HG02852 (cell line): Measurements from ENCODE around the gene NR5A2.

ENCODE experiments used
- ATAC-seq: cut with Tn5 transposase; IDR thresholded peaks from one replicate; pipeline ENCODE4 v1.9.1; 2021; ENCODE audit warnings: mild to moderate bottlenecking, moderate library complexity; ENCODE audit not compliant: unreplicated experiment

Gene NR5A2

DNA sequence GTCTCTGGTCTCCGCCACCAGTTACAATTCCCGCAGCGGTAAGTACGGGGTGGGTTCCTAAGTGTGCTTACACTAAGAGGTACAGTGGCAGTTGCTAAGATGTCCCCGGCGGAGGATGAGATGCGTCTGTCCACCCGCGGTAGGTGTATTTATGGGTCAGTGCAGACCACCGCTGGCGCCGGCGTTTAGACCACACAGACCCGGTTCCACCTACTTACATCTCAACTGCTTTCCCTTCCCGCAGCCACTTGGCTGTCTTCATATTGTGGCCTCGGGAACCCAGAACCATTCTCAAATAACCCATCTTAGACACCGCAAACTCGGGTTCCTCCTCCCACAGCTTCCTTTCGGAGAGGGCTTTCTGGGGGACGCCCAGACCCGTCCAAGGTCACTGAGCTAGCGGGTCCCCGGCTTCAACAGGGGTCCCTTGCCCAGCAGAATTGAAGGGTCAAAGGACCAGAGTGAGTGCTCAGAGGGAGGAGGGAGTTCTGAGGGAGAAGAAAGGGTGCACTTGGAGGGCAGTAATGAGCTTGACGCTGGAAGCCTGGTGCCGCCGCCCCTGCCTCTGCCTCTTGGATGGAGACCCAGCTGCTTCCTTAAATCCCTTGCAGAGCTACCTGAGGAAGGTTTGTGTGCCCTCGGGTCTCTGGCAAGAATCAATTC is 8.6 kb downstream of the NR5A2 start:
- no peak for ATAC-seq

DNA sequence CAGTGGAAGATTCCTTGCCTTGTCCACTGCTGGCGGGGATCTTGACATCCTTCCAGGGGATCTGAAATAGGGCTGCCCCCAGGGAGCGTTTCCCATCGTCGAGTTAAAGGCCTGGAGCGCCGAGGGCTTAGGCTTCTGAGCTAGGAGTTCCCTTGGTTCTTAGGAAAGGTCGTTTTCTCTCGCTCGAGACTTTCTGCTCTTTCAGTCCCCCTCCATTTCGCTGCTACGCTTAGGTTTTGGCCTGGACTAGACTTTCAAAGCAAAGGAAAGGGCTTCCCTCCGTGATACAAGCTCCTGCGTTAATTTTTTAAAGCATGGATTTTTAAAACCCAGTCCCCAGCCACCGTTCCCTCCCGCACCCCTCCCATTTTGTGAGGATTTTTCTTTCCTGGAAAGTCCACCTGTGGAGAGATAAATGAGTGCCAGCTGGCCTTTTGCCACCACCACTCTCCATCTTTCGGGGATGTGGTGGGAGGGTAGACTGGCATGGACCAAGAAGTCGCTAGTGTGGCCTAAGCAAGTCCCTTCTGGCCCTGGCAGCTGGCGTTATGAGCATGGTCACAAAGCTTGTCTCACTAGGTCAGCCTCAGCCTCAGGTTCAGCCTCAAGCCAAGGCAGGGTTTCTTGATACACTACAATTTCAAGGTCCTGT is 9.2 kb downstream of the NR5A2 start:
- no peak for ATAC-seq

DNA sequence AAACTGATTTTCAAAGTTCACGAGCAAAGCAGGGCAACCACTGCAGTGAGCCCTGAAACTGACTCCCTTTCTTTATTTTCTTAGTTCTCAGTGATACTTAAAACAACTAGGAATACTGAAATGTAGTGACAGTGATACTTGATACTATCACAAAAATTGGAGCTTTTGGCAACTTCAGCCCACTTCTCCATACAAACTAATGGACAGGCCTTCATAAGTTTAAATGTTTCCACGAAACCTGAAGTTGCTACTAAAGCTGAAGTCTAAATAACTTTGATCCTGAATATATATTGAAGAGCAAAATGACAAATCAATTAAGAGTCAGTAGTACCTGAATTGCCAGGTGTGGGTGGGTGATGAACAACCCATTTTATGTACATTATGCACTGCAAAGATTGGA is 10.0 kb downstream of the NR5A2 start:
- ATAC-seq, result no peak

DNA sequence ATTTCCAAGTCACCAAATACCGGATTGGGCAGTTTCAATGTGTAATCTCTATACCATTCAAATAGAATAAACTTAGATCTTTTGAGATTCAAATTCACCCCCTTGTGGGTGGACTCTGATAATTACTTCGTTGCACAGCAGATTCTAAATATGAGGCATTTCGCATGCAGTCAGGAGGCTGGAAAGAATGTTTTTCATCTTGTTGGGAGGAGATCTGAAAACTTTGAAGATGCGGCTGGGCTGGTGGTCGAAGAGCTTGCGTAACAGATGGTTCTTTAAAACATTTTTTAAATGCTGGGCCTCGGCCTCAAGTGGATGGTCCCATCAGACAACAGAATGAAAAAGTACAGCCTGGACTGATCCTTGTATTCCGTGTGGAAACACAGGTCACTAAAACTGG is 10.4 kb downstream of the NR5A2 start:
- ATAC-seq, result no peak

- ATAC-seq, result no peak
These were observed 10.9 kb downstream of the NR5A2 start for GRCh38 chr1:200038325-200038980.

- ATAC-seq, result no peak
These were observed 11.7 kb downstream of the NR5A2 start for GRCh38 chr1:200038981-200039848.

- ATAC-seq, result no peak
These were observed 12.5 kb downstream of the NR5A2 start for GRCh38 chr1:200039849-200040474.

DNA sequence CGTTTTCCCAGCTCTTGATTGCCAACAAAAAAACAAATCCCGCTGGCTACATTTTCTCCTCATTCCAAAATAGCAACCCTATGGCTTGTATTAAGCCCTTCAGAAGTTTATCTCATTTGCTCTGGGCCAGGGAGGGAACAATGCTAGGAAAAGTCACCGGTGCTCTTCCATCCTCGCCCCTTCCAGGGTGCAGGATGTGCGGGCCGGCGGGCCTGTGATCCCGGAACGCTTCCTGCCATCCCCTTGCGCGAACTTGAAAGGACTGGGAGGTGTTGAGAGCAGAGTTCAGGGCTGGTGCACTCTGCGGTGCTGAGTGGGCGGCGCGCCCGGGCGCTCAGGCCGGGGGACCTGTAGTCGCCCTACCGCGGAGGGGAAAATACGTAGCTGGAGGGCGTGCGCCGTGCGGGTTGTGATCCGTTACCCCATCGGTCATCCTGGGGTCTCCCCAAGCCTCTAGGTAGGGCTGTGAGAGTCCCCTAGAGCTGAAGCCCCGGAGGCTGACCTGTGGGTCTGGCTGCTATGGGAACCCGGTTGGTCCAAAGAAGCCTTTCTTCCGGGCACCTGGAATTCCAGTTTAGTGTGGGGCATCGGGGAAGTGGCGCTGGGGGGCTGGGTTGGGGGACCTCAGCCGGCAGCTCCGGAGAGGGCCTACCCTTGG is 13.1 kb downstream of the NR5A2 start:
- ATAC-seq, result no peak

DNA sequence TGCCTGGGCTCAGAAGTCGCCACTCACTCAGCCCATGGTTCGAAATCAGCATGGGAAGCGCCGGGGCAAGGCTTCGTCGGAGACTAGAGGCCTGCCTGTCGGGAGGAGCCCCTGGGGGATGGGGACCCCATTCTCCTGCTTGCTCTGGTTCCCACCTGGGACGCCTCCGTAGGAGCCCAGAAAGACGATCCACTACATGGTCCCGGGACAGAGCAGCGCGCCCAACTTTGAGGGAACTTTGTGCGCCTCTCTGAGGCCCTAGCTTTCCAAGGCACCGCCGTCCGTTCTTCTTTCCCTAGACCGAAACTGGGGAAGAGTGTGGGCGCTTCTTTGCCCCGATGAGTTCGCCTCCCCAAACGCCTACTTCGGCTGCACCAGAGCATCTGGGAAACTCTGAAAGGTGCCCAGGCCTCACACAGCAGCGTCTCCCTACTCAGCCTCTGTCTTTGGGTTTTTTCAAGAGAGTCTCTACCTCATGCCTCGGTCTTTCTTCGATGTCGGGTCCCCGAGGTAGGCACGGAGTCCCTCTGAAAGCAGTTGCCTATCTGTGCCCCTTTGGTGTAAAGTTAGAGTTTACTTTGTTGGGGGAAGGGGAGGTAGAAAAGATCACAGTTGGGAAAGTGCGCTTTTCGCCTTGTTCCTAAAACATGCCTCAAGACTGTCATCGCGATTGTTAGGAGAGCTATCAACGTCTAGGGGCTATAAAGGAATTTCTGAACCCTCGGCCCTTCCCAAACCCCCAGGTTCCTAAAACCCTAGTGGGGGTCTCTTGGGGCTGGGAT is 14.0 kb downstream of the NR5A2 start:
- ATAC-seq, result no peak

- no peak for ATAC-seq
These were observed 14.6 kb downstream of the NR5A2 start for GRCh38 chr1:200042119-200042551.

DNA sequence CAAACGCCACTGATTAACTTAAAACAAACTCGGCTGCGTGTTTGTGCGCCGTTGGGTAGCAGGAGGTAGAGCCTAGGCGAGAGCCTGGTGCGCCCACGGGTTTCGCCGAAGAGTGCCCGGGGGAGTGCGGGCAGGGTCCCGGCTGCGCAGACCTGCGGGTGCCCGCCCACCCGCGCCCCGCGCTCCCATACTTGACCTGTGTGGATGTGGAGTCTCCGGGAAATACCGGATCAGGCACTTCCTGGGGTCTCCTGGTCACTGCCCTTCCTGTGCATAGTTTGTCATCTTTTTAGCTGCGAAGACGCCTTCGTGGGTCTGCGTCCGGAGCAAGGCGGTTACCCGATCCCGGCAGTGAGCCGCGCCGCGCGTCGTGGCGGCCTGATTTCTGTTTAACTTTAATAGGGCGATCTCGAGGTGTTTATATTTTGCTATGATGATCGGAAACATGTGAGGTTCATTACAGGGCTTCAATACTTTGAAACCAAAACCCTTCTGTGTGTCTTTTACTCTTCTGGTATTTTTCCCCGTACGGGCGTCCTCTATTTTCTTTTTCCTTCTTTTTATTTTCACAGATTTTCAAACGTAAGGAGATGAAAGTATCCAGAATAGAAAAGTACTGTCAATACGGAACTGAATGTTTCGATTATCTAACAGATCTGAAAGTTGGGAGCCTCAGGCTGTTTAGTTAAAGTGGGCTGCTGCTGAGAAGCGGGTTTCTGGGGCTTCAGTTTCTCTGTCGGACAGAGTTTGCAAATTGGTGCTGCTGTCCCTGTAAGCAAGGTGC is 15.2 kb downstream of the NR5A2 start:
- ATAC-seq, result no peak

- ATAC-seq, result no peak
These were observed 15.8 kb downstream of the NR5A2 start for GRCh38 chr1:200043336-200043668.

GRCh38 chr1:200046115-200046514 is 18.6 kb downstream of the NR5A2 start:
- no peak for ATAC-seq

DNA sequence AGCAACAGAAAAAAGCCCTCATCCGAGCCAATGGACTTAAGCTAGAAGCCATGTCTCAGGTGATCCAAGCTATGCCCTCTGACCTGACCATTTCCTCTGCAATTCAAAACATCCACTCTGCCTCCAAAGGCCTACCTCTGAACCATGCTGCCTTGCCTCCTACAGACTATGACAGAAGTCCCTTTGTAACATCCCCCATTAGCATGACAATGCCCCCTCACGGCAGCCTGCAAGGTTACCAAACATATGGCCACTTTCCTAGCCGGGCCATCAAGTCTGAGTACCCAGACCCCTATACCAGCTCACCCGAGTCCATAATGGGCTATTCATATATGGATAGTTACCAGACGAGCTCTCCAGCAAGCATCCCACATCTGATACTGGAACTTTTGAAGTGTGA is 20.7 kb downstream of the NR5A2 start:
- no peak for ATAC-seq

DNA sequence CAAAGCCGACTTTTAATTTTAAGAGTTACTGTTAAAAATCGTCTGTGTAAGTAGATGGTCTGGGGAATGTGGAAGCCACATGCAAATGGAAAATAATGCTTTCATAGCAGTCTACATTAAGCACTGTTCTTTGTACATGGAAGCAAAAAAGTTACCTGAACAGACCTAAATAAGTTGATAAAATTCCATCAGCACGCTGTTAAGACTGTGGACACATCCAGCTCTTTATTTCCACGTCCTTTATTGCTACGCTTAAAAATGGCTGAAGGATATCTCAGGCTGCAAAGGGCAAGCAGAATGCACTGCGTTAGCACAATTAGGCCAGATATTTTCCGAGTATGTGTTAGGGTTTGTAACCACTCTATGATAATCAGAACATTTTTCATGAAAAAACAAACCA is 22.3 kb downstream of the NR5A2 start:
- ATAC-seq, result no peak

- ATAC-seq, result no peak
These were observed 24.1 kb downstream of the NR5A2 start for GRCh38 chr1:200051620-200052019.

DNA sequence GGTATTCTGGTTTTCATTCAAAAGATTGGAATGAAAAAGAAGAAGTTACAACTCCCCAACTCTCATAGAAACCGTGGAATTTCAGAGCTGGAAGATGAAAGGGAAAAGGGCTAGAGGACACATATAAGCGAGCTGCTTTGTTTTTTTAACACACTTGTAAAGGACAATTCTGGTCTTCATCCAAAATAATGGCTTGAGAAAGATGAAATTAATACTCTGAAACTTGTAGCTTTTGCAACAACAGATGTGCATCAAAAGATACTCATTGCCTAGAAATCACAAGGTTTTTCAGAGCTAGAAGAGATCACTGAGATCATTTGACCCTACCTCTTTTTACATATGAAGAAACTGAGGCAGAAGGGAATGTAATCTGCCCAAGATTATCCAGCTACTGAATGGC is 25.6 kb downstream of the NR5A2 start:
- ATAC-seq, result no peak

DNA sequence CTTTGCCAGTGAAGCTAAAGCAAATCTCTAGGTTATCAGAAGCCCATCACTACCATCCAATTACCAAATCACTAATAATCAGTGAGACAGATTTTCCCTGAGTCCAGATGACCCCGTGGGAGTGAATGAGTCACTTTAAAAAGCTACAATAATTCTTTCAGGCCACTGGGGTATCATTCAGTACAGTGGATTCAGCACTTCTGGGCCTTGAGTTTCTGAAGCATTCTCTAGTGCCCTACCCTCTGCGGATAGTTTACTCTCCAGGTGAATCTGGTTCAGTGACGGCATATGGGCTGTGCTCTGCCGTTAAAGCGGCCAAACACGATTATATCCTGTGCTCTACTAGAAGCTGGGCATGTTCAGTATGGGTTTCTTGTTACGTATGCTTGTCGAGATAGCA is 26.1 kb downstream of the NR5A2 start:
- ATAC-seq, result no peak

- ATAC-seq, result no peak
These were observed 30.8 kb downstream of the NR5A2 start for GRCh38 chr1:200058341-200058740.
